ENCODE data around the gene NMNAT1.

DNA sequence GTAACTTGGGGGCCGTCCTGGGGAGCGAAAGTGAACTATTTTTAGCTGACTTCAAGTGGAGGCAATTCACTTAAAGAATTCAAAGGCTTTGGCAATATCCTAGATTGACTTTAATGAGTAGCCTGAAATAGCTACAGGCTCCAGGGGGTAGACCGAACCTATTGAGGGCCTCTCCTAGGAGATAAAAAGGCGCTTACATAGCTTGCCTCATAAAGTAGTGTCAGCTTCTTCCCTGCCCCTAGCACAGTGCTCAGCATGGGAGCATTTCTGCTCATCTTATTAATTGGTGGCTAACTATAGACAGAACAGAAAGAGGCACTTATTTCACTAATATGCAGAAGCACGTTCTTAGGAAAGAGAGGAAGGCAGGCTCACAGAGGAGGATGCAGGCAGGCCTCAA, 20.9 kb upstream of the NMNAT1 start:
- TF ChIP-seq, protein P1, sequence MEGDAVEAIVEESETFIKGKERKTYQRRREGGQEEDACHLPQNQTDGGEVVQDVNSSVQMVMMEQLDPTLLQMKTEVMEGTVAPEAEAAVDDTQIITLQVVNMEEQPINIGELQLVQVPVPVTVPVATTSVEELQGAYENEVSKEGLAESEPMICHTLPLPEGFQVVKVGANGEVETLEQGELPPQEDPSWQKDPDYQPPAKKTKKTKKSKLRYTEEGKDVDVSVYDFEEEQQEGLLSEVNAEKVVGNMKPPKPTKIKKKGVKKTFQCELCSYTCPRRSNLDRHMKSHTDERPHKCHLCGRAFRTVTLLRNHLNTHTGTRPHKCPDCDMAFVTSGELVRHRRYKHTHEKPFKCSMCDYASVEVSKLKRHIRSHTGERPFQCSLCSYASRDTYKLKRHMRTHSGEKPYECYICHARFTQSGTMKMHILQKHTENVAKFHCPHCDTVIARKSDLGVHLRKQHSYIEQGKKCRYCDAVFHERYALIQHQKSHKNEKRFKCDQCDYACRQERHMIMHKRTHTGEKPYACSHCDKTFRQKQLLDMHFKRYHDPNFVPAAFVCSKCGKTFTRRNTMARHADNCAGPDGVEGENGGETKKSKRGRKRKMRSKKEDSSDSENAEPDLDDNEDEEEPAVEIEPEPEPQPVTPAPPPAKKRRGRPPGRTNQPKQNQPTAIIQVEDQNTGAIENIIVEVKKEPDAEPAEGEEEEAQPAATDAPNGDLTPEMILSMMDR (IDR thresholded peaks at IDR 0.05 in 4 of 5, conservative IDR thresholded peaks at IDR 0.05 in 1 of 5) = no peak
- no peak for TF ChIP-seq POLR2A (IDR thresholded peaks at IDR 0.05)

Data from gastrocnemius medialis (tissue), 4 donors.